GM13977 (cell line): ENCODE results near the gene SPARC.

Experiments
- DNase-seq: peaks from one replicate; pipeline ENCODE4 v3.0.0; 2012; ENCODE audit warnings: low spot score
- CTCF ChIP-seq: IDR thresholded peaks from 2 replicates; pipeline ENCODE4 v1.5.1; 2012; ENCODE audit warnings: mild to moderate bottlenecking, control low read depth; ENCODE audit not compliant: insufficient read depth; ENCODE audit errors: extremely low read depth, missing control alignments
- in situ Hi-C: fragments of 300-500 bp; cut with MboI; formaldehyde crosslinking; loops from one replicate; pipeline ENCODE4 v1.12.0; 2022; ENCODE audit warnings: low sequenced_read_pairs, low pct_unique_long_range_greater_than_20kb, mixed read lengths, inconsistent platforms; ENCODE audit not compliant: unreplicated experiment

The SPARC gene

GRCh38 chr5:151661968-151662732, 24.6 kb downstream of the SPARC start:
- peak; percentile 67 for DNase-seq
- TF ChIP-seq CTCF, result no peak
- in situ Hi-C loops, result loop anchor here (5.0 kb wide), 1 partner anchor 75 kb away; no protein-coding TSS in a partner anchor

DNA sequence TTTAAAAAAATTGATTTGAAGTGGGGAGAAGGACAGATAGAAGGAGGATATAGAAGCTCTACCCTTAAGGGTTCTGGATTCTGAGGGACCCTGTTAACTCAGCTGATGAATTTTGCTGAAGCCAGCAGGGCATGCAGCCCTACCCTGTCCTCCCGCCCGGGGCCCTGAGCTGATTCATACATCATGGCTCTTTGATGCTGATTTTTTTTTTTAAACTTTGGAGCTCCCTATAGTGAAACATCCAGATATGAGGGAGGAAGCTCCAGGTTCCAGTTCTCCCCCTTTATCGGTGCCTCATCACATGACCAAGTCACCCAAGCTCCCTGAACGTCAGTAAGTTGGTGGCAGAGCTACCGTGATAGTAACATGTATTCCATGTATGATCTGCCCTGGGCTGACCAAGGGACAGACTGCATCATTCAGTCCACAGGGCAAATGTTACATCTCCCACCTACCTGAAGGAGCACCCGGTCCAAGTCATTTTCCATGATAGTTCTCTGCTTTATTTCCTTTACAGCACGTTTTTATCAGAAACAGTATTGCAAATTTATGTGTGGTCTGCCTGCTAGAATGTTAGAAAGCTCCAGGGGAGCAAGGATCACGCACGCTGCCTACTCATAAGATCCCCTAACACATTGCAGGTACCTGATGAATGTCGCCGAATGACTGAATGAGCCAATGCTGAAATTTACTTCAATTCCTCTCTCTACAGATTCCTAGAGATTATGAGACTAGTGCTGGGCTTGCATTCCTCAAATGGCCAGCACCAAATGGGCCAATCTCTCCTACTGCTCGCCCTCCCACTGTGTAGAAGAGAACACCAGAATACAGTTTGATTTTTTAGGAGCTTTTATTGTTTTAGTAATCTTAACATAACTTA, 25.9 kb downstream of the SPARC start:
- TF ChIP-seq CTCF, result no peak
- in situ Hi-C loops, result loop anchor here (5.0 kb wide), 1 partner anchor 76 kb away; no protein-coding TSS in a partner anchor
- DNase-seq, result no peak

GRCh38 chr5:151659001-151659754, 27.5 kb downstream of the SPARC start:
- TF ChIP-seq CTCF, result peak; percentile 90
- peak; percentile 72 for DNase-seq
- in situ Hi-C loops, result loop anchor here (10.0 kb wide), 1 partner anchor 224 kb away; no protein-coding TSS in a partner anchor

- in situ Hi-C loops, result loop anchor here (10.0 kb wide), 1 partner anchor 222 kb away; no protein-coding TSS in a partner anchor
- no peak for DNase-seq
Observed at GRCh38 chr5:151657114-151657513, 29.6 kb downstream of the SPARC start.

DNA sequence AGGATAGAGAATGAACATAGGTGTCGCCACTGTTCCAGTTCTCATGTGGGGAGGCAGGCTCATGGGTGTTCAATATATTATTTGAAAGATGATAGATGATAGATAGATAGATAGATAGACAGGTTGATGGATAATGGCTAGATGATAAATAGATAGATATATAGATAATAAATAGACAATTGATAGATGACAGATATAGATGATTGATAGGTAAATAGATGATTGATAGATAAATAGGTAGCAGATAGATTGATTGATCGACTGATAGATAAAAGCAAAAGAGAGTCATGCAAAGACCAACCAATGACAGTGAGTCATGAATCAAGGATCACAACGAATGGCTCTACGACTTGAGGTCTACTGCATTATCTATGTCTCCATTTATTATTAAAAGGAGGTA, 30.4 kb downstream of the SPARC start:
- no peak for DNase-seq
- in situ Hi-C loops, result loop anchor here (10.0 kb wide), 1 partner anchor 222 kb away; no protein-coding TSS in a partner anchor
- no peak for TF ChIP-seq CTCF

More at GRCh38 chr5:151657114-151657513, 29.6 kb downstream of the SPARC start:
- no peak for TF ChIP-seq CTCF
